Measurements from ENCODE around the gene ARHGAP9.
A peak's percentile ranks its signal among the peaks of the same experiment; 100 is the strongest.
"Not testable (repeated sequence)": the region's sequence is repeated elsewhere in the genome, so short reads cannot be mapped to it uniquely, and the experiment has no call there.

ARHGAP9 gene

GRCh38 chr12:57434517-57435223, 45.0 kb downstream of the ARHGAP9 start, which contains the start of gene INHBC:
TSS of gene INHBC (plus strand) at chr12:57434784. CDS start at chr12:57434887, 103 bp downstream.
- no peak for DNase-seq (ENCODE audit: low spot score)

DNA sequence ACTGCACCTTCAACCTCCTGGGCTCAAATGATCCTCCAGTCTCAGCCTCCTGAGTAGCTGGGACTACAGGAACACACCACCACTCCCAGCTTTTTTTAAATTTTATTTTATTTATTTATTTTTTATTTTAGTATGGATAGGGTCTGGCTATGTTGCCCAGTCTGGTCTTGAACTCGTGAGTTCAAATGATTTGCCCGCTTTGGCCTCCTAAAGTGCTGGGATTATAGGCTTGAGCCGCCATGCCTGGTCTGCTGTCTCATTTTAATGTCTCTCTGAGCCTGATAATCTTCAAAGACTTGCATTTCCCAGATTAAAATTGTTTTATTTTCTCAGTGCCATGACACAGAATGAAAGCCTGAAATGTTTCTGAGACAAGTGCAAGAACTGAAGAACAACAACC, 46.3 kb downstream of the ARHGAP9 start:
- no peak for DNase-seq (ENCODE audit: low spot score)

DNA sequence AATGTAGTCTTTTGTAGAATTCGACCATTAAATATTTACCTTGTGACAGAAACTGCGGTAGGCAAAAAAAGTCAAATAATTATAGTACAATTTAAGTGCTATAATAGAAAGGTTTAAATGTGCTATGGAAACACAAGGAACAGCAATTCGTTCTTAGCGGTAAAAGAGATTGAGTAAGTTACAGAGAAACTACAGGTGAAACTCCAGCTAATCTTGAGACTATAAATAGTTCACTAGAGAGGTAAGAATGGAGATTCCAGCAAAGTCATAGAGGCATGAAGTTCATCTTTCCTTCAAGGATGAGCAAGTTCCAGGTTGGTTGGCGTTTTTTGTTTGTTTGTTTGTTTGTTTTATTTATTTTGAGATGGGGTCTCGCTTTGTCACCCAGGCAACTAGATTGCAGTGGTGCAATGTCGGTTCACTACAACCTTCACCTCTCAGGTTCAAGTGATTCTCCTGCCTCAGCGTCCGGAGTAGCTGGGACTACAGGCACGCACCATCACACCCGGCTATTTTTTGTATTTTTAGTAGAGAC, 47.9 kb downstream of the ARHGAP9 start:
- DNase-seq (ENCODE audit: low spot score) = no peak

- peak; percentile 99 for DNase-seq (ENCODE audit: low spot score)
Observed at GRCh38 chr12:57430931-57431566, 48.6 kb downstream of the ARHGAP9 start, which contains the start of gene R3HDM2. TSS of gene R3HDM2 (minus strand) at chr12:57431043. CDS start at chr12:57310428, 120,615 bp downstream.

- DNase-seq (ENCODE audit: low spot score) = peak; percentile 85
Observed at GRCh38 chr12:57430112-57430930, 49.3 kb downstream of the ARHGAP9 start.

GRCh38 chr12:57429473-57430111, 50.1 kb downstream of the ARHGAP9 start:
- DNase-seq (ENCODE audit: low spot score) = peak; percentile 14

GRCh38 chr12:57428965-57429364, 50.7 kb downstream of the ARHGAP9 start:
- no peak for DNase-seq (ENCODE audit: low spot score)

- not testable (repeated sequence) for DNase-seq (ENCODE audit: low spot score)
Observed at GRCh38 chr12:57426948-57427347, 52.7 kb downstream of the ARHGAP9 start.

All from GM03348 (cell line).